ENCODE data around the gene CEACAM18.
"Not testable (repeated sequence)": the region's sequence is repeated elsewhere in the genome, so short reads cannot be mapped to it uniquely, and the experiment has no call there.

- TF ChIP-seq, protein P1, sequence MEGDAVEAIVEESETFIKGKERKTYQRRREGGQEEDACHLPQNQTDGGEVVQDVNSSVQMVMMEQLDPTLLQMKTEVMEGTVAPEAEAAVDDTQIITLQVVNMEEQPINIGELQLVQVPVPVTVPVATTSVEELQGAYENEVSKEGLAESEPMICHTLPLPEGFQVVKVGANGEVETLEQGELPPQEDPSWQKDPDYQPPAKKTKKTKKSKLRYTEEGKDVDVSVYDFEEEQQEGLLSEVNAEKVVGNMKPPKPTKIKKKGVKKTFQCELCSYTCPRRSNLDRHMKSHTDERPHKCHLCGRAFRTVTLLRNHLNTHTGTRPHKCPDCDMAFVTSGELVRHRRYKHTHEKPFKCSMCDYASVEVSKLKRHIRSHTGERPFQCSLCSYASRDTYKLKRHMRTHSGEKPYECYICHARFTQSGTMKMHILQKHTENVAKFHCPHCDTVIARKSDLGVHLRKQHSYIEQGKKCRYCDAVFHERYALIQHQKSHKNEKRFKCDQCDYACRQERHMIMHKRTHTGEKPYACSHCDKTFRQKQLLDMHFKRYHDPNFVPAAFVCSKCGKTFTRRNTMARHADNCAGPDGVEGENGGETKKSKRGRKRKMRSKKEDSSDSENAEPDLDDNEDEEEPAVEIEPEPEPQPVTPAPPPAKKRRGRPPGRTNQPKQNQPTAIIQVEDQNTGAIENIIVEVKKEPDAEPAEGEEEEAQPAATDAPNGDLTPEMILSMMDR (IDR thresholded peaks at IDR 0.05): not testable (repeated sequence)
- TF ChIP-seq EP300, POLR2AphosphoS5 (IDR thresholded peaks at IDR 0.05): not testable (repeated sequence)
Observed at GRCh38 chr19:51500931-51501330, 22.6 kb downstream of the CEACAM18 start.

All from gastroesophageal sphincter (tissue), 3 donors.